Uterus (tissue), 2 donors: ENCODE measurements around the gene SGK1.

ENCODE experiments used
- CTCF ChIP-seq, 4 experiments: fragments of 200-600 bp in 2 of 4; fragments of 450-650 bp in 2 of 4; sonication (generic) in 2 of 4; IDR thresholded peaks; one replicate each; pipeline ENCODE4 v1.5.1; 2016 to 2019; ENCODE audit warnings: antibody characterized with exemption in 4 of 4, mild to moderate bottlenecking in 2 of 4, moderate library complexity in 1 of 4
- POLR2A ChIP-seq, 2 donors: fragments of 450-650 bp; IDR thresholded peaks; one replicate each; pipeline ENCODE4 v1.6.1; 2016; ENCODE audit warnings: antibody characterized with exemption in 2 of 2, mild to moderate bottlenecking in 1 of 2, moderate library complexity in 1 of 2

GRCh38 chr6:134318974-134319281 lies 1.0 kb upstream of the SGK1 start:
- TF ChIP-seq CTCF (IDR thresholded peaks at IDR 0.05) = no peak
- TF ChIP-seq POLR2A (IDR thresholded peaks at IDR 0.05) = no peak
